Activated CD4-positive, CD25-positive, alpha-beta regulatory T cell (primary cell): Measurements from ENCODE around the gene POU3F1.
A peak's percentile ranks its signal among the peaks of the same experiment; 100 is the strongest.

Experiments
- DNase-seq, 4 experiments: peaks; one replicate each; lab custom pipeline; 2025; lab: John Stamatoyannopoulos, UW

POU3F1 gene

GRCh38 chr1:38028105-38028591, 18.4 kb downstream of the POU3F1 start:
- peak in 2 of 4 experiments; percentile 34 to 50 for DNase-seq

GRCh38 chr1:38027201-38028104, 19.1 kb downstream of the POU3F1 start:
- no peak for DNase-seq

- peak in 1 of 4 experiments; percentile 30 for DNase-seq
Observed at GRCh38 chr1:38026592-38027200, 19.9 kb downstream of the POU3F1 start.

GRCh38 chr1:38025664-38026063, 20.9 kb downstream of the POU3F1 start:
- no peak for DNase-seq

- no peak for DNase-seq
Observed at GRCh38 chr1:38025233-38025632, 21.4 kb downstream of the POU3F1 start.

- DNase-seq: no peak
Observed at GRCh38 chr1:38022810-38023209, 23.8 kb downstream of the POU3F1 start.

- no peak for DNase-seq
Observed at GRCh38 chr1:38021969-38022368, 24.6 kb downstream of the POU3F1 start.

GRCh38 chr1:38020396-38020795, 26.2 kb downstream of the POU3F1 start:
- no peak for DNase-seq

- no peak for DNase-seq
Observed at GRCh38 chr1:38018864-38019343, 27.7 kb downstream of the POU3F1 start.

- no peak for DNase-seq
Observed at GRCh38 chr1:38015978-38016725, 30.4 kb downstream of the POU3F1 start.

- DNase-seq: no peak
Observed at GRCh38 chr1:38014724-38015424, 31.7 kb downstream of the POU3F1 start.

- no peak for DNase-seq
Observed at GRCh38 chr1:38014171-38014570, 32.4 kb downstream of the POU3F1 start.

- DNase-seq: no peak
Observed at GRCh38 chr1:38013227-38013622, 33.4 kb downstream of the POU3F1 start.

GRCh38 chr1:38012363-38013226, 34.0 kb downstream of the POU3F1 start, which contains the start of gene UTP11:
Gene UTP11, plus strand, starts transcription at chr1:38012734. Its CDS starts 69 bp downstream, at chr1:38012803.
- peak; percentile 68 to 75 (median 71) for DNase-seq

GRCh38 chr1:38009841-38010180, 36.8 kb downstream of the POU3F1 start:
- DNase-seq: no peak

- peak in 1 of 4 experiments; percentile 23 for DNase-seq
Observed at GRCh38 chr1:38009088-38009840, 37.3 kb downstream of the POU3F1 start.

- no peak for DNase-seq
Observed at GRCh38 chr1:38006008-38006828, 40.4 kb downstream of the POU3F1 start.

- no peak for DNase-seq
Observed at GRCh38 chr1:38005195-38006007, 41.2 kb downstream of the POU3F1 start, which contains the start of gene FHL3. Gene FHL3, minus strand, starts transcription at chr1:38005514. Its CDS starts 6,102 bp downstream, at chr1:37999412.
